Left ventricle myocardium superior (tissue), 1 donor: ENCODE measurements around the gene LYVE1. TPM values are rescaled to one million over a fixed set of nuclear protein-coding genes. Genes with fewer than 3 reads are reported as not detected.

Experiments used
- ATAC-seq: fragments of 200-7000 bp; cut with Tn5 transposase; one replicate; pipeline ENCODE4 v1.9.1; 2020; ENCODE audit warnings: mild to moderate bottlenecking, moderate library complexity
- DNase-seq: peaks from one replicate; pipeline ENCODE4 v3.0.0-alpha.2; 2020
- intact Hi-C: fragments of 100-400 bp; cut with micrococcal nuclease; formaldehyde crosslinking; loops from one replicate; pipeline ENCODE4 v1.11.0; 2022
- long read RNA-seq: library from polyadenylated mRNA; unstranded; transcript quantifications from one replicate; pipeline ENCODE4 v2.0.0, GENCODE V29; 2021
- total RNA-seq: library from RNA; stranded (reverse); fragmentation: NEBNext Ultra II Directional; extraction: Animal tissue kit (Norgen Biotek cat#: 25700); gene quantifications from one replicate; pipeline ENCODE4 v1.2.1, GENCODE V29; 2021
- donor health status: DM: no; HTN: yes; CAD: no; lungs with severe emphysema.

LYVE1 gene, protein sequence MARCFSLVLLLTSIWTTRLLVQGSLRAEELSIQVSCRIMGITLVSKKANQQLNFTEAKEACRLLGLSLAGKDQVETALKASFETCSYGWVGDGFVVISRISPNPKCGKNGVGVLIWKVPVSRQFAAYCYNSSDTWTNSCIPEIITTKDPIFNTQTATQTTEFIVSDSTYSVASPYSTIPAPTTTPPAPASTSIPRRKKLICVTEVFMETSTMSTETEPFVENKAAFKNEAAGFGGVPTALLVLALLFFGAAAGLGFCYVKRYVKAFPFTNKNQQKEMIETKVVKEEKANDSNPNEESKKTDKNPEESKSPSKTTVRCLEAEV
- 53.8 TPM for total RNA-seq
- long read RNA-seq, transcript LYVE1-201 (6 exons, 3,273 nt) = major isoform, 7 of 14 reads
- long read RNA-seq, partial matches to known transcripts = 5 of 14 reads
- long read RNA-seq, other reads (novel, unspliced or antisense) = 2 of 14 reads

DNA sequence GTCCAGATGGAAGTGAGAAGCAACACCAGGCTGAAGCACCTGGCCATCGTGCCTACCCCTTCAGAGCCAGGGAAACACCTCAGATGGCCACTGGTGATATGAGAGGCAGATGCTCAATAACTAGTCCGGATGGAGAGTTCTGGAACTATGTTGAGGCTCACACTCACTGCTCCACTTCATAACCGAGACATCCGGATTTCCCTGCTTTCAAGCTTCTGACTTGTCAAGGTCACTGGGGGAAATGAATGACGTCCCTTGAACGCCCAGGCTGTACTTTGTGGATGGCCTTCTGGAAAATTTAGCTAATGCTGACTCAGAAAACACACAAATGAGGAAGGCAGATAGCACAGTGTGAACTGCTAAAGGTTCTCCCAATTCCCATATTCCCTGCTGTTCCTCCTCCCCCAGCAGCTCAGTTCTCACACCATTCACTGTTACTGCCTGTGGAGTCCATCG is at the start of gene LYVE1:
Gene LYVE1, minus strand, starts transcription at position 180 of the 456 bp plus-strand sequence. Its CDS starts 133 bp downstream, at position 47.
- peak; percentile 78 for ATAC-seq
- intact Hi-C loops = no loop called here
- no peak for DNase-seq

DNA sequence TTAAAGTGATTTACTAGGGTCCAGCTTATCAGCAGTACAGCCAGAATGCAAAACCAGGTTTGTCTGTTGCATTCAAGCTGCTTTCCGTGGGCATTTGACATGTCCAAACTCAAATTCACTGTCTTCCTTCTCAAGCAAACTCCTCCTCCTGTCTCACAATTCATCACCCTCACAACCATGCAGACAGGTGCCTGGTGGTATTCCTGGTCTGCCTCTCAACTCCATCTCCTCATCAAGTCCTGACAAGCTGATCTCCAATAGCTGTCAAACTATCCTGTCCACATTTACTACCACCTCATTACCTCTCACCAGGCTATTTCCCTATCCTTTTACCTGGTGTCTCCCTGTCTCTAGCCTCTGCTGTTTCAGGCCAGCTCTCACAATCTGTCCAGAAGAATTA is 49.1 kb upstream of the LYVE1 start:
- intact Hi-C loops = no loop called here

DNA sequence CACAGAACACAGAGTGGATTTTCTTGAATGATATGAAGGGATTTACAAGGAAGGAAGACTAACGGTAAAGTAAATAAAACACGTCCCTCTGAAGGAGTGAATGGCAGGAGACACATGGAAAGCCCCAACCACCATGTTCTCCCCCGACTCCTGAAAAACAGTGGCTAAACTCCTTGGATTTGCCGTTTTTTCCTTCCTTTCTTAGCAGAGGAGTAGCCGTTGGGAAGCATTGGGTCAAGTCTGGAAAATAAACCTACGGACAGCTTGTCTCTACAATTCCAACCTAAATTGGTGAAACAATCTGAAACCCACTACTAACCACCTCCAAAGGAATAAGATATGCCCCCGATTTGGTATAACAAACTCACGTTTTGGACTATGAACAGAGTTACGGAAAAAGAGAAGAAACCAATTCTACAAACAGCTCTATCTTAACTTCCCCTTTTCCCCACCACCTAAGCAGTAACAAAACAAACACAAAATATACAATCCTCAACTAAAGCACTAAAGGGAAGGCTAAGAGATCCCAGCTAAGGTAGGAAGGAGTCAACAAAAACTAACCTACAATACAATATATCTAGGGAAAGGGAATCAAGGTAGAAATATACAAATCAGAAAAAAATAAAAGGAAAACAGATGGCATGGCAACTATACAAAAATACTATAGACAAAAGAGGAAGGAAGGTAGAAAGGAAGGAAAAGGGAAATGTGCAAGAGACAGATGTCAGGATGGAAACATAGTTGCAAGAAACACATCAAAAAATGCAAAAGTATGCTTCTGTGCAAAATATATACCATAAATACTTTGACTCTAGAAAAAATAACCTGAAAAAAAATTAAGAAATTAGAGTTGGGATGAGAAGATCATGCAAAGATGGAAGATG is 43.8 kb upstream of the LYVE1 start:
- intact Hi-C loops = no loop called here
- no peak for ATAC-seq

More for the DNA sequence above, 49.1 kb upstream of the LYVE1 start:
- ATAC-seq (no peak), DNase-seq (no peak)

DNA sequence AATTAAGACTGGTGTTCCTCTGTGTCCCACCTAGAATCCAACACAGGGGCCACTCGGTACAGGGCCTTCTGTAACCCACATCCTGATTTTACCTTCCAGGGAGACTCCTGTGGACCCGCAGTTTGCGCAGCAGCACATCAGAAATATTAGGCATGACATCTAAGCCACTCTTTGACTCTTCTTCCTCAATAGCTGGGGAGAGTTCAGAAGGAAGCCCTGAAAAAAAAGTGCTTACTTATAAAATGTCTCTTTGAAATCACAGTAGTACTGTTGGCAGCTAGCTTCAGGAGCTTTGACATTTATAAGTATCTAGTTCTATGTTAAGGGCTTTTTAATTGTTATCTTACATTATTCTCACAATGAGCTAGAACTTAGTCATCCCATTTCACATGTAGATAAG is 41.2 kb upstream of the LYVE1 start:
- ATAC-seq = no peak
- no peak for DNase-seq
- intact Hi-C loops = no loop called here

More for the DNA sequence above, 43.8 kb upstream of the LYVE1 start:
- DNase-seq = no peak

DNA sequence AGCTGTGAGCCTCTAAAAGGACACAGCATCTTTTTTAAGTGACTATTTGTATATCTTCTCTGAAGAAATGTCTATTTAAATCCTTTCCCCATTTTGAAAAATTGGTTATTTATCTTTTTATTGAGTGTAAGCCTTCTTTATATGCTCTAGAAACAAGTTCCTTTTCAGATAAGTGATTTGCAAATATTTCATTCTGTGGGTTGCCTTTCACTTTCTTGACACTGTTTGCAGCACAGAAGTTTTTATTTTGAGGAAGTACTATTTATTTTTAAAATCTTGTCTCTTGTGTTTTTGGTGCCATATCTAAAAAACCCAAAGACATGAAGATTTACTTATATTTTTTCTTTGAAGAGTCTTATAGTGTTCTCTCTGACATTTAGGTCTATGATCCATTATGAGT is 40.1 kb upstream of the LYVE1 start:
- intact Hi-C loops = no loop called here
- no peak for ATAC-seq
- no peak for DNase-seq

DNA sequence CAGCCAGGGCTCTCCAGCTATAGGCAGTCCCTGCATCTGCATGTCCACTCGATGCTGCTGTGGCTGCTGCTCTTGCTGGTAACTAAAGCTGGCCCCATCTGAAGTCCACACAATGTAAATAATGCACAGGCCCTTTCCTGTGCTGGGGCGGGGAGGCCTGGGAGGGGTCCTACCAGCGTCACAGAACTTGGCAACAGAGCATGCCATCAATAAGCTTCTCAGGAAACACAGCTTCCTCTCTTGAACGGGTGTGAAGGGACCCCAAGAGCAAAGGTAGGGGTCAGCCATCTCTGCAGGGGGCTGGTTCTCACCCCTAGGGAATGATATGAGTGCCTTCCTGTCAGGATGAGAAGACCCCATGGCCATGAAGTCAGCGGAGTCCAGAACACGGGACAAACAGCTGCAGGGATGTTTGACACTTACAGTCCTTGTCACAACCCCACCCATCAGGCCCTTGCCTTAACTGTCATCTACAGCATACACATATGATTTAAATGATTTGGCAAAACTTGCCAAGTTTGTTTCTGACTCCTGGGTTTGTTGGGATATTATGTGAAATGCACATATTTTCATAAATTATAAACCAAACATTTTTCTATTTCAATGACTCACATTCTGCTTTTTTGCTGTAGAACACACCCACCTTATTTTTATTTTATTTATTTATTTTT is 39.1 kb upstream of the LYVE1 start:
- intact Hi-C loops = no loop called here
- ATAC-seq = no peak
- no peak for DNase-seq

DNA sequence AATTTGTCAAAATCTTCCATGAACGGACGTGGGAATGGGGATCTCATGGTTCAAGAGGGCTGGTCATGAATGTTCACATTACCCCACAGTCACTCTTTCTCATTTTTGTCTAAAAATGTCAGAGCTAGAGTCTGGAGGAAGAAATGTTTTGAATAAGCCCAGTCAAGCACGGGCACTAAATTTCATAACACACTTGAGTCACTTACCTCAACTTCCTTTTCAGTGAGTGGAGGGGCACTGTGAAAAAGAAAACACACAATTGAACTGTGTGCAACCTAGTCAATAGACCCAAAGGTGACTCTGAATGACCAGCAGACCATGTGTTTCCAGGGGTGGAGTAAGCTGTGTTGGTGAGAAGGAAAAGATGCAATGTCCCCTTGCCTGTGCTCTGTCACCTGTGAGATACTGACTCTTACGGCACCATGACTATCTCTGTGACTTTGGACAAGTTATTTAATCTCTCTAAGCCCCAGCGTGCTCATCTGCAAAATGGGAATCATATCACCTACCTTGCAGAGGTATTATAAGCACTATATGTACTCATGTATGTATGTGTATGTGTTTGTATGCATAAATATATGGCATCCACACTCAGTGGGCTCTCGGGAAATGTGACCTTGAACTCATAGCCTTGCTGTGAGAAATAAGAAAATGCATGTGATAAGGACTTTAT is 38.2 kb upstream of the LYVE1 start:
- intact Hi-C loops = no loop called here
- ATAC-seq = peak; percentile 33
- no peak for DNase-seq

DNA sequence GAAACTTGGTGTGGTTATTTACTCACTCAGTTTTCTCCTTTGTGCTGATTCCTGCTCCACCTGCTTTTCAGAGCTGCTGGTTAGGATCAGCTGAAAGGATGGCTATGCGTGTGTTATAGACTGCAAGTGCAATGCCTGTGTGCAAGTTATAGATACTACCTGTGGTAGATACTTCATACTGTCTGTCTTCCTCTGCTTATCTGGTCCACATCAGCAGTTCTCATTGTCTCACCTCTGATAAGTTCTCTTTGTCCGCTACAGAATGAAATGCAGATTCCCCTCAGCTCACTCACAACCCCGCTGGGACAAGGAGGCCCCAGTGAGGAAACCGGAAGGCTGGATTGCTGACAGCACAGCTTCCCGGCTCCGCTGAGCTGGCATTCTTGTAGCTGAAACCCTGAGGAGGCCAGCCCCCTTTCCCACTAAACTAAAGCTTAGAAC is 37.5 kb upstream of the LYVE1 start:
- peak; percentile 72 for ATAC-seq
- peak; percentile 71 for DNase-seq
- intact Hi-C loops = no loop called here

DNA sequence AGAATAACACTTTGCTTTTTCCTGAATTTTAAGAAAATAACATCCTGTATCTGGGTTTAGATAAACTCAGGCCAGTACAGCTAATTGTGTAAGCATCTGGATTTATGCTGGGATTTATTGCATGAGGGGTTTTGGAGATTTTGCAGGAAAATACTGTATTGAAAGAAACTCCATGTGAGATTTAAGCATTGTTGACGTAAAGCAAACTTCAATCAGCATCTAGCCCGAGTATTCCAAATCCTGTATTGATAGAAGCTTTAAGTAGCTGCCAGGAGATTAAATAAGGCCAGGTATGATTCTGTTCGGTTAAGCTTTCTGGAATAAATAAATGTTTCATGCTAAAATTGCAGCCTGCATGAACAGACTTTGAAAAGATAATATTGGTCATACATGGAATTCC is 36.3 kb upstream of the LYVE1 start:
- no peak for ATAC-seq
- DNase-seq = no peak

DNA sequence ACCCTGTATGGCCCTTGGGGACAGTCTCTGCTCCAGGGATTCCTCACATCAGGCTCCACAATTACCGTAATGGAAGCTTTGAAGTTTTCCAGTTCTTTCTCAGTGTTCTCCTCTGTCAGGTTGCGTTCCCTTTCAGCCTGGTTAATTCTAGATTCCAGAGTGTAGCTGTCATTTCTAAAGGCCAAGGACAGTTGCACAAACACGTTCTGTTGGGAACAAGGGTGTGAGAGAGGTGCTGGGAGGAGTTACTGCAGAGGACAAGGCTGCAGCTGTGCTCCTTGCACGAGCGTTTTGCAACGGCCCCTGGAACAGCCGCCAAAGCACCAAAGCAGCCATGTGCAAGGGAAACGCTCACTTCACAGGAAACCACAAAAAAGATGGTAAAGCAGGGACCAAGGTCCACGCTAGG is 35.9 kb upstream of the LYVE1 start:
- ATAC-seq (peak; percentile 79), DNase-seq (peak; percentile 72)
- intact Hi-C loops = no loop called here

More for the DNA sequence above, 36.3 kb upstream of the LYVE1 start:
- intact Hi-C loops = no loop called here

DNA sequence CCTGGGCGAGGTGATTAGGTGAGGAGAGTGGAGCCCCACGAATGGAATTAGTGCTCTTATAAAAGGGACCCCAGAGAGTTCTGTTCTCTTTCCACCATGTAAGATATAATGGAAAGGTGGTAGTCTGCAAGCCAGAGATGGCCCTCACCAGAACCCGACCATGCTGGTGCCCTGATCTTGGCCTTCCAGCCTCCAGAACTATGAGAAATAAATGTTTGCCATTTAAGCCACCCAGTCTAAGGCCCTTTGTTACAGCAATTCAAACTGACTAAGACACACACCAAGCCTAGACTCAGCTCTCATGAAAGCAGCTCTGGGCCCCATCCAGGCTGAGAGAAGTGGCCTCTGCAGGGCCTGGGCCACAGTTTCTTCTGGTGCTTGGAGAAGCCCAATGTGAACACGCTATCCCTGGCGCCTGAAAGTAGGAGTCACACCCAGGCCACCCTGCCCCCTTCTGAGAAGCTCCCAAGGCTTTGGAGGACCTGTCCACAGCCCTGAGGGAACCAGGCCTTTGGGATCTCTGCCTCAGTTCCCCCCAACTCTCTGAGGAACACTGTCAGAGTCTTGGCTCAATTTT is 35.3 kb upstream of the LYVE1 start:
- ATAC-seq (no peak), DNase-seq (no peak)
- intact Hi-C loops = no loop called here

DNA sequence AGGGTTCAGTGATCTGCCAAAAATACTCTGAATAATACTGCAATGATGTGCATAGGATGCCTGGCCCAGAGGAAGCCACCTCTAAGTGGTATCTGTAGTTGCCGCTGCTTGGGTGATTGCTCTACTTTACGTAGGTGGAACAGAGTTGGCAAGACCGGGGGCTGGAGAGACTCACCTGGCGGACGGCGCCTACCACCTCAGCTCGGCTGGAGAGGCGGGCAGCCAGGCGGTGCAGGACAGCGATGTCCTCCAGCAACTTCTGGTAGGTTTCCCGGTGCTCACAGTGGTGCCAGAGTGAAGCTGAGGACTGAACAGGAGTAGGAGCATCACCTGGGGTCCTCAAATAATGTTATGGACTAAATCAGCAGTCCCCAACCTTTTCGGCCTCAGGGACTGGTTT is 34.5 kb upstream of the LYVE1 start:
- intact Hi-C loops = no loop called here
- no peak for ATAC-seq

DNA sequence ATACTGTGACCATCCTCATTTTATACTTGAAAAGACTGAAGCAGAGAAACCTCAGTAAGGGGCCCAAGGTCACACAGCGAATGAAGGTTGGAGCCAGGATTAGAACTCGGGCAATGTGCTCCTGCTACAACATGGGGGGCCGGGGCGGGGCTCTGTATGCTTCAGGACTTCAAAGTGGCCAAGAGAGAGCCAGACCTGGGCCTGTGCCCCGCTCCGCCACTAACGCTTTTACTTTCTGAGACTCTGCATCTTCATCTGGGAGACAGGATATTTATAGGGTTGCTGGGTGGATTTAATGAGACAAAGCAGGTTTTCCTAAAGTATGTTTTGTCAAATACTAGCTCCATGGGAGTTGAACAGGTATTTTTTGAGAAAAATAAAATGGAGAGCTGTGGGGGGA is 33.9 kb upstream of the LYVE1 start:
- no peak for DNase-seq
- ATAC-seq = no peak
- intact Hi-C loops = no loop called here

More for the DNA sequence above, 34.5 kb upstream of the LYVE1 start:
- DNase-seq = no peak

DNA sequence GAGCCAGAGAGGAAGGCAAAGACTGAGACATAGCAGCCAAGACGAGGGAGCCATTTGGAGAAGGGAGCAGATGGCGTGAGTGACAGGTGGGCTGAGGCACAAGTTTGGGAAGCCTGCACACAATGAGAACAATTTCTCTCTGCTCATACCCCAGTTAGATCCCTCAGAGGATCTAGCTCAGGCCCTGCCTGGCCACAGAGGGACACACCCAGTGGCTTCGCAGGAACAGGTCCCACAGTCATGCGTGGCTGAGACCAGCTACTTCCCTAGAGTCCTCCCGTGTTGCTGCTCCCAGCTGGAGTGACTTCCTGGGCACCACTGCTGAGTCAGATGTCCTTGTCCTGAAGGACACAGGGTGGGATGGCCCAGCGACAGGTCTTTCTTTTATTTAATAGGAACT is 33.4 kb upstream of the LYVE1 start:
- ATAC-seq = peak; percentile 53
- DNase-seq = peak; percentile 61
- intact Hi-C loops = no loop called here

DNA sequence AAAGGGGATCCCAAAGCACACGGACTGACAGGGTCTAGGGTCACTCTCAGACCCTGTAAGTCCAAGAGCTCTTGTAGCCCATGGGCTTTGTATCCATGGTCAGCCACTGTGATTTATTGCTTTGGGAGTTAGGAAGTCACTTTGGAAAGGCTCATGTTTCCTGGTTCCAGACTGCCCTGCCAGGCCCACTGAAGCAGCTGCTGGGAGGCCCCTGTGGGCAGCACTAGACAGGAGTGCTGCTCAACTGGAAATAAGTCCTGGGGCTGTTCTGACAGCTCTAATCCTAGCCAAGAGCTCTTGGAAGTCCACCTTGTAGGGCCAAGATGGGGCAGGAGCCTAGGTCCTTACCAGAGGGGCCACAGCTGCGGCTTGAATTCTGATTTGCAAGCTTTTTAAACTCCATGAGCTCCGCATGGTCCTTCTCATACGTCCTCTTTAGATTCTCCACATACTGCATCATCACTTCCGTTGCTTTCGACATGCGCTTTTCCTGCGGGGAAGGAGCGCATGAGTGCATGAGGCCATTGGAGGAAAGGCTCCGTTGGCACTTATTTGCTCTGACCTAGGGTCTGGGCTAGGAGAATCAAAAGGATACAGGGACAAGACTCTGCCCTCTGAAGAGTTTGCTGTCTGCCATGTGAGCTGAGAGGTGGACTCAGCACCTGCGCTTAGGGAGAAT is 32.2 kb upstream of the LYVE1 start:
- ATAC-seq (no peak), DNase-seq (no peak)
- intact Hi-C loops = no loop called here

DNA sequence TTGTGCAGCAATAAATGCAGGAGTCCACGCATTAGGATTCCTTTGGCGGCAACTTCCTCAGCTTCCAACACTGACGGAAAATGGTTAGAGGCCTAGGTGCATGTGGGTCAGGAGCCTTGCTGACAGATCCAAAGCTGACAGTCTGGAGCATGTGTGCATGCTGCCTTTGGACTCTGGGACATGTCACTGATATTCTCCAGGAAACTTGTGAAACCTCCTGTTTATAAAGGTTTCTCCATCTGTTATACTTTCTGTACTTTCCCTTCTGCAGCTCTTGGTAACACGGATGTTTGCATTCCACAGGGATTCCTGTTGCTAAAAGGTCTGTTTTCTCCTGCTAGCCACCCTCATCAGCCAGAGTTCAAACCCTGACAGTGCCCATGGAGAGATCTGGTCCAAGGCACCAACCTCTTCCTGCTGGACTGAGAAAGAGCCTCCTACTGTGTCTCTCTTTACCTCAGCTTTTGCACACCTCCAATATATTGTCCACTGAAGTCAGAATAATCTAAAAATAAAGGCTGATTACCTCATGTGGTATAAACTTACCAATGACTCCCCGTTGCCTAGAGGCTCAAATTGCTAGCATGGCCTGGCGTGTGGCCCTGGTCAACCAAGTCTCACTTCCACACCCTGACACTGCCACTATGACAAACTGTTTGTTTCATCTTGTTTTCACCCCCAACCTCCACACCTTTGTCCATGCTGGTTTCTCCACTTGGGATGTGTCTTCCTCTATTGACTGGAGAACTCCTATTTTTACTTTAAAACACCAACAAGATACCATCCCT is 31.1 kb upstream of the LYVE1 start:
- no peak for DNase-seq
- ATAC-seq = peak; percentile 21
- intact Hi-C loops = no loop called here

DNA sequence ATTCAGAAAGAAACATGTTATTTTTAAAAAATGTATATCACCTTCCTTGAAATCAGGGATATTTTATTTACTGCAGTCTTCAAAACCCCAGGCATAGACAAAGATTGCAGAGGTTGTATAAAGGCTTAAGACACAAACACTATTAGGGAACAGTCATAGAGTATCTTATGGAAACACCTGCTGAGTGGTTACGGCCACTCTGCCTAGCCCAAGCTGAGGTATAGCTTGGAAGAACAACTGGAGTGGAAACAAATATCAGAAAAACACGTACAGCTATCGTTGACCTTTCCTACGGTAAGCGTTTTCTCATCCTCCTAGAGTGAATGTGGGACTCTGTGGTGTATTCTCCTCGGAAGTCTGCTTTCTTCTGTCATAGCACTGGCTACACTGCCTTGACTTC is 30.4 kb upstream of the LYVE1 start:
- ATAC-seq (no peak), DNase-seq (no peak)
- intact Hi-C loops = no loop called here
